ENCODE data around the gene WRAP73. TPM values are rescaled to one million over a fixed set of nuclear protein-coding genes. Genes with fewer than 3 reads are reported as not detected.

WRAP73 gene, protein sequence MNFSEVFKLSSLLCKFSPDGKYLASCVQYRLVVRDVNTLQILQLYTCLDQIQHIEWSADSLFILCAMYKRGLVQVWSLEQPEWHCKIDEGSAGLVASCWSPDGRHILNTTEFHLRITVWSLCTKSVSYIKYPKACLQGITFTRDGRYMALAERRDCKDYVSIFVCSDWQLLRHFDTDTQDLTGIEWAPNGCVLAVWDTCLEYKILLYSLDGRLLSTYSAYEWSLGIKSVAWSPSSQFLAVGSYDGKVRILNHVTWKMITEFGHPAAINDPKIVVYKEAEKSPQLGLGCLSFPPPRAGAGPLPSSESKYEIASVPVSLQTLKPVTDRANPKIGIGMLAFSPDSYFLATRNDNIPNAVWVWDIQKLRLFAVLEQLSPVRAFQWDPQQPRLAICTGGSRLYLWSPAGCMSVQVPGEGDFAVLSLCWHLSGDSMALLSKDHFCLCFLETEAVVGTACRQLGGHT
- total RNA-seq (2014; rRNA removed; shearing (Covaris generic); ENCODE audit: low replicate concordance): 41.1 and 41.2 TPM in 2 replicates

DNA sequence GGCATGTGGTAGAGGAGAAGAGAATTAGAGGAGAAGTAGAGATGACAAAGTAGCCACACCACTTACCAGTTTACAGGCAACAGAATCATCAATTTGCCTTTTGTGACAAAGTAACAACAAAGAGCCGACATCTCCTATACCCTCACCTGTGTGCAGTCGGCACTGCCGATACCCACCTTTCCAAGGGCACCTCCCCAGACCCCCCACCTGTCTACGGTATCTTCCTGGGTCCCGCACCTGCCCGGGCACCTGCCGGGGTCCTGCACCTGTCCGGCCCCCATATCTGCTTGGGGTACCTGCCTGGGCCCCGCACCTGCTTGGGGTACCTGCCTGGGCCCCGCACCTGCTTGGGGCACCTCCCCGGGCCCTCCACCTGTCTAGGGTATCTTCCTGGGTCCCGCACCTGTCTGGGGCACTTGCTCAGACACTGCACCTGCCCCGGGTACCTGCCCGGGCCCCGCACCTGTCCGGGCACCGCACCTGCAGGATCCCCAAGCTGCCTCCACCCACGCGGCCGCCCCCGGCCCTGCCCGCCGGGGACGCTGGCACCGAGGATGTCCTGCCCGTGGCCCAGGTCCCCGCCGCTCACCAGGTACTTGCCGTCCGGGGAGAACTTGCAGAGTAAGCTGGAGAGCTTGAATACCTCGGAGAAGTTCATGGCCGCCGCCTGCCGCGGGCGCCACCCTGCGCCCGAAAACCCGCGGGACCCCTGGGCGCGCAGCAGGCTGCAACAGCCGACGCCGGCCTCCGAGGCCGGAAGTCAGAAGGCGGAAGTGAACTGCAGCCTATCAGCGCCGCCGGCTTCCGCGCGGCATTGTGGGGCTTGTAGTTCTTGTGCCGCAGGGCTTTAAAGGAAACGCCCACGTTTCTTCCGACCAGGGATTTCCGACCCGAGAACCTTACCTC lies at the start of gene WRAP73:
Gene WRAP73, minus strand, starts transcription at position 762 of the 906 bp plus-strand sequence. Its CDS starts 104 bp downstream, at position 658.
- in situ Hi-C loops (cut with HindIII; ENCODE audit: low pct_unique_long_range_greater_than_20kb, low sequenced_read_pairs): loop anchor here (25.0 kb wide), 1 partner anchor 112 kb away; no protein-coding TSS in a partner anchor
- peak; percentile 77 for DNase-seq (ENCODE audit: low read depth)

DNA sequence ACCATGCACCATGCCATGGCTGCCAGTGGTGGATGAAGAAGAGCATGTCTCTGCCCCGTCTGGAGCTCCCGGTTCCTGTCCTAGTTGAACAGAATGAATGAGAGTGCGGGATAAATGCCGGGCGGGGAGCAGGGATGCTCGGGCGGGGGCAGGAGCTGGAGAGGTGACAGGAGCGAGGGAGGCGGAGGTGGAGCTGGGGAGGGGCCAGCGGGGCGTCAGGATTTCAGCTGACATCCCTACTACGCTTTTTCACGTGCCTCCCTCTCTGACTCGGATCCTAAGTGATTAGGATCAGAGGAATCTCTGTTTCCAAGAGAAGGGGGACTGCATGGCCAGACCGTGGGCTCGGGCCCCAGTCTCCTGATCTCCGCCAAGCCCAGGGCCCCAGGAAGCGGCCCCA lies 49.7 kb upstream of the WRAP73 start:
- DNase-seq (ENCODE audit: low read depth): no peak
- in situ Hi-C loops (cut with HindIII; ENCODE audit: low pct_unique_long_range_greater_than_20kb, low sequenced_read_pairs): no loop called here

DNA sequence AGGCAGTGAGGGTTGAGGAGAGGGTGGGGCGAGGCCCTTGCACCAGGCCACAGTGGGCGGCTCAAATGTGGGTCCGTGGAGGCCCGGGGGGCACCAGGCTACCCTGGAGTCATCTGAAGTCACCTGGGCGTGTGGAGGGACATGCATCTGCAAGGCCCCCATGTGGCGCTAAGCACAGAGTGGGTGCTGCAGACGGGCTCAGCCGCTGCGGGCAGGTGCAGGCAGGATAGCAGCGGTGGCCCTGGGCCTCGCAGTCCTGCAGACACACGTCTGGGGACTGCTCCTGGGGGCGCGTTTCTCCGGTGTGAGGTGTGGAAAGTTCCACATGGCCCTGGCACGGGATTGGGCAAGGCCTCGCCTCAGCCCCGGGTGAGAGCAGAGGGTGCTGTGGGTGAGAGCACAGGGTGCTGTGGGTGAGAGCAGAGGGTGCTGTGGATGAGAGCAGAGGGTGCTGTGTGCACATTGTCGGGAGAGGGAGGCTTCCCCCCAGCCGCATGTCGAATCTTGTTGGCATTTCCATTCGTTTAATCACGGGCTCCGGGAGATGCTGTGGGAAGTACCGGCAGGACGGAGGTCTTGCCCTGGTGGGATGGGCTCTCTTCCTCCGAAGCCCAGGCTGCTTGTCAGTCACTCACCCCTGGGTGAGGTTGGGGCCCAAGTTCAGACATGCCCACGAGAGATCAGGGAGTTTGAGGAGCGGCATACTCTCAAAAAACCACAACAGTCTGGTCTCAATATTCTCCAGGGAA lies 48.9 kb upstream of the WRAP73 start:
- DNase-seq (ENCODE audit: low read depth): no peak
- in situ Hi-C loops (cut with HindIII; ENCODE audit: low pct_unique_long_range_greater_than_20kb, low sequenced_read_pairs): no loop called here

DNA sequence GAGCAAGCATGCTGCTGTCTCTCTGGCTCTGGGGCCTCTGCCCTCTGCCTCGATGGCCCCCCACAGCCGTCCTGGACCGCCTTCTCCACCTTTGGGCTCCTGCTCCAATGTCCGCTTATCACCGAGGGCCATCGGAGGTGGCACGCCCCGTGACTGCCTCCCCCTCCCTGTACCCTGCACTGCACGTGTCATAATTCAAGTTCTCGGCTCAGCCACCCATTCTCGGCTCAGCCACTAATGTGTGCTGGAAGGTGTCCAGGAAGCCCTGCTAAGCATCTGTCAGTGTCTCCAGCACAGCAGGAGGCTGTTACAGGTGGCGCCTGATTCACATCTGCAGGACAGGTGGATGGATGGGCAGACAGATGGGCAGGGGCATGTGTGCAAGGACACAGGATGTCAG lies 47.9 kb upstream of the WRAP73 start:
- no peak for DNase-seq (ENCODE audit: low read depth)
- in situ Hi-C loops (cut with HindIII; ENCODE audit: low pct_unique_long_range_greater_than_20kb, low sequenced_read_pairs): no loop called here

DNA sequence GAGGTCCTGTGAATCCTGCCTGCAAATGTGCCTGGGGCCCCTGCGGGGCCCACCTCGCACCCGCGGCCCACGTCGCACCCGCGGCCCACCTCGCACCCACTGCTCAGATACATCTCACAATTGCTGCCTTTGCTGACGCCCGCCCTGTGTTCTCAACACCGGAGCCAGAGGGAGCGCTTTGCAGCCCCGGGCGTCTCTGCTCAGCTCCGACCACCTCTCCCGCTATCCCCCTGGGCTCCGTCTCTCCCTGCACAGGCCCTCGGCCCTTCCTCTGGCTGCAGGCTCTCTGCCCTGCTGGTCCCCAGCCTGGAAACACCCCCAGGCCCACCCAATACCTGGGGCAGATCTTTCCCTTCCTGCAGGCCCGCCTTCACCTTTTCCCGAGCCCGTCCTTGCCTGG lies 47.2 kb upstream of the WRAP73 start:
- in situ Hi-C loops (cut with HindIII; ENCODE audit: low pct_unique_long_range_greater_than_20kb, low sequenced_read_pairs): no loop called here
- no peak for DNase-seq (ENCODE audit: low read depth)

DNA sequence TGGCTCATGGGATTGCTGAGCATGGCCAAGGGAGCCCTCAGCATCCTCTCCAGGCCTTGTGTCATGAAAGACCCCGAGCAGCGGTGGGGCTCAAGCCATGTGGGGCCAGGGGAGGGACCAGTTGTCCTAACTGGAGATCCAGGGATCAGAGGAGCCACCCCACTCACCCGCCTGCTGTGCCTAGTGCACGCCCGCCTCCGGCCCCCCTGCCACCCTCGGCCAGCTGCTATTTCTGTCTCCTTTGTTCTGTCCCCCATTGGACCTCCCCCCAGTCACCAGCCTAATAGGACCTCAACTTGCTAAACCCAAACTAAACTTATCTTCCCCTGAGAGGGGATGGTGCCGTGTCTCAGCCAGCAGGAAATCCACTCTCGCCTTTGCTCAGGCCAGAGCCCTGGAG lies 46.8 kb upstream of the WRAP73 start:
- no peak for DNase-seq (ENCODE audit: low read depth)
- in situ Hi-C loops (cut with HindIII; ENCODE audit: low pct_unique_long_range_greater_than_20kb, low sequenced_read_pairs): no loop called here

DNA sequence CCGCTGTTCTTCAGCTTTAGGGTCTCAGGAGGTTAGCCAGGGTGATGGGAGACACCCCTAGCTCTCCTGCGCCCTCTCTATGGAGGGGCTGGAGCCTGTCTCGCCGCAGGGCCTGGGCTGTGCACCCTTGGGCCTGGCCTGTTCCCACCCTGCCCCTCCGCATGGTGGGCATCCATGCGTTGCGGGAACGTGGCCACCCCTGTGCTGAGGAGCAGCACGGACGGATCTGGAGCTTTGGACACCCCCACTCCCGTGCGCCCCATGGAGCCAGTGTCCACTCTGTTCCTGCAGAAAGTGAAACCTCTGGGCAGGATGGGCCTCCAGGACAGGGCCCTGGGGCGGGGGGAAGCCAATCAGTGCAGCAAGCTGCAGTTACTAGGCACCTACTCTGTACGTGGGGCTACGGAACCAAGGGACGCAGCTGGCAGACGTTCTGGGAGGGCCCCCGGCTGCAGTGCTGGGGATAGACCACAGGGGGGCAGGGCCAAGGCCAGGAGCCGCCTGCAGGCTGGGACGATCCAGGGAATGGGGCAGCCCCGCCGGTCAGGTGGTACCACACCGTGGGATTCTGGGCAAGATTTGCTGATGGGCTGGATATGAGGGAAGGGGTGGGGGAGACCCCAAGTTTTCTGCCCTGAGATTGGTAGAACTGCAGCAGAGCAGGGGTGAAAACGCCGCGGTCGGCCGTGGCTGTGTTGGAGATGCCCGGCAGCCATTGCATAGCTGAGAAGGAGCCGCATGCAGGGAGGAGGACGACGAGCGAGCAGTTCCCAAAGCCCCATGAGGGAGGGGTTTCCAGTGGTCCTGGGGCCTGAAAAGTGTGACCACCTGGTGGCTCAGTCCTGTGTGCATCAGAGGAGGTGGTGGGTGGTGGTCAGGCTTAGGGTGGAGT lies 45.7 kb upstream of the WRAP73 start:
- in situ Hi-C loops (cut with HindIII; ENCODE audit: low pct_unique_long_range_greater_than_20kb, low sequenced_read_pairs): no loop called here
- no peak for DNase-seq (ENCODE audit: low read depth)

DNA sequence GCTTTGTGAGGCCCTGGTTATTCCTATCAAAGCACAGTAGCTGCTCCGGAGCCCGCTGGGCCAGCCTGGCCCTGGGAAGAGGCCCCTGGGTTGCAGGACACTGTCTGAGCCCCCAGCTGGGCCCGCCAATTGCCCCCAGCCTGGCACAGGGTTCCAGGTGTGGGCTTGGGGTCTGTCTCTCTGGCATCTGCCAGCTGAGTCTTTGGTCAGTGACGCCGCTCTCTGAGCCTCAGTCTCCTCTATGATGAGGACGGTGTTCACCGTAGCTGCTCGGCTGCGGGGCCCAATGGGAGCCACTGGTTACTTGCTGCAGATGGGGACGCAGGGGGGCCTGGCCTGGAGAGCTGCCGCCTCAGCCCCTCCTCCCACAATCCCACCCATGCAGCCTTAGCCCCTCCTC lies 43.4 kb upstream of the WRAP73 start:
- in situ Hi-C loops (cut with HindIII; ENCODE audit: low pct_unique_long_range_greater_than_20kb, low sequenced_read_pairs): no loop called here
- DNase-seq (ENCODE audit: low read depth): no peak

DNA sequence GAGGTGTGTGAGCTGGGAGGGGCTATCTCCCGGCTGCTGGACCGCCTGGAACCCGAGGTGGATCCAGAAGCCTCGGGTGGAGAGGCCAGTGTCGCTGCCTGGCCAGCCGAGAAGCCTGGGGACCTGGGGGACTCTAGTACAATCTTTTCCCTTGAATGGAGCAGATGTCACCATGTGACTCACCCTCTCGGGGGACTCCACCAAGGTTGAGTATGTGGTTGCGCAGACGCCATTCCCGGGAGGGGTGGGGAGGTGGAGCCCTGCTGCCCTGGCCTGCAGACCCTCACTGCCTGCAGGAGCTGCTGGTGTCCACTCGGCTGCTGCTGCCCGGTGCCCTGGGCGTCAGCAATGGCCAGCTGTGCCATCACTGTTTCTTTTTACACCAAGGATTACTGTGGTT lies 42.7 kb upstream of the WRAP73 start:
- in situ Hi-C loops (cut with HindIII; ENCODE audit: low pct_unique_long_range_greater_than_20kb, low sequenced_read_pairs): no loop called here
- DNase-seq (ENCODE audit: low read depth): no peak

DNA sequence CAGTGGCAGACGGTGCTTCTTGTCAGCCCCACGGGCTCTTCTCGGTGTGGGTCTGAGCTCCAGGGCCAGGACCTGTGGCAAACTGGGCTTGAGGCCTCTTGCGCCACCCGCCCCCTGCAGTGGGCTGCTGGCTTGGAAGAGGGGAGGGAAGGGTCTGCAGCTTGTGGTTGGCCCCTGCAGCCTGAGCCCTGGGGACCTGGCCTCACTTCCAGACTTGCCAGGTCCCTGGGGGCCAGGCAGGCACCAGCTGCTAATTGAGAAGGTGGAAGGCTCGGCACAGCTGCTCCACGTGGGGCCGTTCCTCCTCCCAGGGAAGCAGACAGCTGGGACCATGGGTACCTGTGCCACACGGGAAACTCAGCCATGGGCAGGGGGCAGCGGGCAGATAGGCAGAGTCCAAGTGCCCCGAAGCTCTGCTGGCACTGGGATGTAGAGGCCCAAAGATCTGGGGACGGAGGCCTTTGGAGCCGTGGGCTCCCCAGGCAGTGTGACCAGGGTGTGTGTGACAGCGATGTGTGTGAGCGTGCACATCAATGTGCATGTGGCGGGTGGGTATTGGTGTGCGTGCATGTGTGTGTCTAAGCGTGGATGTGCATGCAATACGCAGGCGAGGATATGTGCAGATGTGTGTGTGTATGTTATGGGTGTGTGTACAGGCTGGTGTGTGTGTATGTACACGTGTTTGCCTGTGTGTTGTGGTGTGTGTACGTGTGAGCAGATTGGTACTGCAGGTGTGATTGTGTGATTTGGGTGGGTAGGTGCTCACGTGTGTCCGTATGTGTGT lies 41.7 kb upstream of the WRAP73 start:
- no peak for DNase-seq (ENCODE audit: low read depth)
- in situ Hi-C loops (cut with HindIII; ENCODE audit: low pct_unique_long_range_greater_than_20kb, low sequenced_read_pairs): no loop called here

DNA sequence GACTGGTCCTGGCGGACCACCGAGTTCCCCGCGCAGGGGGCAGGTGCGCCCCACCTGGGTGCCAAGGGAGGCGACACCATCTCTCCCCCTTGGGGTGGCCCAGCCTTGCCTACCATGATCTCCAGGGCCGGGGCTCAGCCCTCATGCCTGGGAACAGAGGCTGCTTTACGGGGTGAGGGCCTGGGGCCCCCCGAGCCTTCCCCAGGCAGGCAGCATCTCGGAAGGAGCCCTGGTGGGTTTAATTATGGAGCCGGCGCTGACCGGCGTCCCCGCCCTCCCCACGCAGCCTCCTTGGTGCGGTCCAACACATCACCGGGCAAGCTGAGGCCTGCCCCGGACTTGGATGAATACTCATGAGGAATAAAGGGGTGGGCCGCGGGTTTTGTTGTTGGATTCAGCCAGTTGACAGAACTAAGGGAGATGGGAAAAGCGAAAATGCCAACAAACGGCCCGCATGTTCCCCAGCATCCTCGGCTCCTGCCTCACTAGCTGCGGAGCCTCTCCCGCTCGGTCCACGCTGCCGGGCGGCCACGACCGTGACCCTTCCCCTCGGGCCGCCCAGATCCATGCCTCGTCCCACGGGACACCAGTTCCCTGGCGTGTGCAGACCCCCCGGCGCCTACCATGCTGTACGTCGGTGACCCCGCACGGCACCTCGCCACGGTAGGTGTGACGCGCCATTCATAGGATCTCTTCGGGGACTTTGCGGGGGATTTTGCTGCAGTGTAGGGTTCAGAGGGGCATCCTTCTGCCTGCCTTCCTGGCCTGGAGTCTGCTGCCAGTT lies 40.6 kb upstream of the WRAP73 start:
- in situ Hi-C loops (cut with HindIII; ENCODE audit: low pct_unique_long_range_greater_than_20kb, low sequenced_read_pairs): no loop called here

DNA sequence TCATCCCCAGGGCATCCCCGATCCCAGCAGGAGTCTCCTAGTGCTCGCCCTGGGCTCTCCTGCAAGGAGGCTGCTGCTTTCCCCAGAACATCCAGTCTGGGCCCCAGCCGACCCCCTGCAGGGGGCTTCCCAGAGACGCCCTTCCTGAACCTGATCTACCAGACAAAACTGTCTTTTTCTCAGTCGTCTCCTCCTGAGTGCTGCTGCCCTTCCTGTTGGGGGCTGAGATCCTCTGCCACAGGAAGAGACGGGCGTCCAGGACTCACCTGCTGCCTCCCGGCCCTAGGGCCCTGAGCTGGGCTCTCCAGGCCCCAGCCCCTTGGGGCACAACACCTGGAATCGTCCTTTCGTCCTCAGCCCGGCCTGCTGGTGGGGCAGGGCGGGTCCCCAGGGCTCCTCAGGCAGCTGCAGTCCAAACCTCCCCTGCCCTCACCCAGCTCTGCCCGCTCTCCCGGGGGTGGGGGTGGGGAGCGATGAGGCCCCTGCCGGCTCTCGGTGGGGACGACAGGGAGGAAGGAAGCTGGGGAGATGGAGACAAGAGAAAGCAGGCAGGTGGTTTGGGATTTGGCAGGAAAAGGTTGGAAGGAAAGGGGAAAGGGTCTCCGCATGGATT lies 39.3 kb upstream of the WRAP73 start:
- in situ Hi-C loops (cut with HindIII; ENCODE audit: low pct_unique_long_range_greater_than_20kb, low sequenced_read_pairs): no loop called here
- DNase-seq (ENCODE audit: low read depth): no peak

More for the DNA sequence above, 40.6 kb upstream of the WRAP73 start:
- no peak for DNase-seq (ENCODE audit: low read depth)

DNA sequence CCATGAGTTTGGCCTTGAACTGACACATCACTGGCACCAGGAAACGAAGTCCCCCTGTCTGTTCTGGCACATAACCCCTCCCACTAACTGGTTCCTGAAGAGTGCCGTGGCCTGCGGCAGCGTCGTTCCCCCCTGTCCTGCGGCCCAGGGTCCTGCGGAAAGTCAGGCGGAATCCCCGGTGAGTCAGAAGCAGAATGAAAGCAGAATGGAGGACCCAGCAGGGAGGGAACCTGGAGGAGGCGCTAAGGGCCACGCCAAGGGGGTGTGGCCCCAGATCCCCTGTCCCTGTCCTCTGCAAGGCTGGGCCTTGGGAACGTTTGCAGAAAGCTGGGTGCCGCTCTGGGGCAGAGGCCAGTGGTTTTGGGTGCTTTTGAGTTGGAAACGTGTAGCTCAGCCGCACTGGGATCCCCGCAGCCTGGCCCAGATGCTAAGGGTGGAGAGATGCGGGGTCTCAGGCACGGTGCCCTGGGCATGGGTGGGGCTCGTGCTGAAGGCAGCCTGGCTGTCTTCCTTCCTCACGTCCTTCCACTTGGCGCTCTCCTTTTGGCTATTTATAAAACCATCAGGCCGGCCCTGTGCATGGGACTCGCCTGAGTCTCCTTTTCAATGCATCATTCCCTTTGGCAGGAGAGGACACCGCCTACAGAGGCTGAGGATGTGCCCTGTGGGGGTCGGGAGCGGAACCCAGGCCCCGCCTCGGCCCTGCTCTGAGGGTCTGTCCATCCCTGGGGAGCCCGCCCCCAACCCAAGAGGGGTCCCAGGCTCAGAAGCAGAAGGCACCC lies 38.6 kb upstream of the WRAP73 start:
- DNase-seq (ENCODE audit: low read depth): no peak
- in situ Hi-C loops (cut with HindIII; ENCODE audit: low pct_unique_long_range_greater_than_20kb, low sequenced_read_pairs): no loop called here

DNA sequence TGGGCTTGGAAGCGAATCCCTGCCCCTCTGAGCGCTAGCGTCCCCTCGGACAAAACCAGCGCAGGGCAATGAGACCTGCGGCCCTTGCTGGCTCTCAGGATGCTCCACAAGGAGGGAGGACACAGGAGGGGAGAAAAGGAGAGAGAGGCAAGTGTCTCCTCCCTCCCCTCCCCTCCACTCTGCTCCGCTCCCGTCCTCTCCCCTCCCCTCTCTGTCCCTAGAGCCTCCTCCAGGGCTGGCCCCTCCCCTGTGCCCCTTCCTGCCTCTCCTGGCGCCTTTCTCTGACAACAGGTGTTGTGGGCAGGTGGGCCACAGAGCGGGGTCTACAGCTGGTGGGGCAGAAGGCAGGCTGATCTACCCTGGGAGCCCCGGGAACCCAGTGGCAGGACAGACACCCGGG lies 37.6 kb upstream of the WRAP73 start:
- DNase-seq (ENCODE audit: low read depth): no peak
- in situ Hi-C loops (cut with HindIII; ENCODE audit: low pct_unique_long_range_greater_than_20kb, low sequenced_read_pairs): no loop called here

DNA sequence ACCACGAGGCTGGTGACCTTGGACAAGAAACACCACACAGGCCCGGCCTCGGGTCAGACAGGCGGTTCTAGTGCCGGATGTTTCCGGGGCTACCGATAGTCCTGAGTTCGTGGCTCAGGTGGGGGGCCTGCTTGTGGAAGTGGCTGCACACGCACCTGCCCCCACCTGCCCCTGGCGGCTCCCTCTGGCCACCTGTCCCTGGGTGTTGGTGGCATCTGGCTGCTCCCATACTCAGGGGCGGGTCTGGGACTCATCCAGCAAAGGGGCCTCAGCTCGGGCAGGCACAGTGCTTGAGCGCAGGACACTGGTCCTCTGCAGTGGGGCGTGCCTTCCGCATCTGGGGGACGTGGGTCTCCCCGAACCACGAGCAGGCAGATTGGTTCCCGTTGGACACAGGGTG lies 36.0 kb upstream of the WRAP73 start:
- in situ Hi-C loops (cut with HindIII; ENCODE audit: low pct_unique_long_range_greater_than_20kb, low sequenced_read_pairs): no loop called here
- DNase-seq (ENCODE audit: low read depth): no peak

Data from Caki2 (cell line).